GOT3 (cell line): ENCODE measurements around the gene MARVELD2.
A peak's percentile ranks its signal among the peaks of the same experiment; 100 is the strongest.
"Not testable (repeated sequence)": the region's sequence is repeated elsewhere in the genome, so short reads cannot be mapped to it uniquely, and the experiment has no call there.

Experiments used
- DNase-seq: peaks from one replicate; lab custom pipeline; 2025; ENCODE audit warnings: mixed read lengths; lab: John Stamatoyannopoulos, UW

The MARVELD2 gene

DNA sequence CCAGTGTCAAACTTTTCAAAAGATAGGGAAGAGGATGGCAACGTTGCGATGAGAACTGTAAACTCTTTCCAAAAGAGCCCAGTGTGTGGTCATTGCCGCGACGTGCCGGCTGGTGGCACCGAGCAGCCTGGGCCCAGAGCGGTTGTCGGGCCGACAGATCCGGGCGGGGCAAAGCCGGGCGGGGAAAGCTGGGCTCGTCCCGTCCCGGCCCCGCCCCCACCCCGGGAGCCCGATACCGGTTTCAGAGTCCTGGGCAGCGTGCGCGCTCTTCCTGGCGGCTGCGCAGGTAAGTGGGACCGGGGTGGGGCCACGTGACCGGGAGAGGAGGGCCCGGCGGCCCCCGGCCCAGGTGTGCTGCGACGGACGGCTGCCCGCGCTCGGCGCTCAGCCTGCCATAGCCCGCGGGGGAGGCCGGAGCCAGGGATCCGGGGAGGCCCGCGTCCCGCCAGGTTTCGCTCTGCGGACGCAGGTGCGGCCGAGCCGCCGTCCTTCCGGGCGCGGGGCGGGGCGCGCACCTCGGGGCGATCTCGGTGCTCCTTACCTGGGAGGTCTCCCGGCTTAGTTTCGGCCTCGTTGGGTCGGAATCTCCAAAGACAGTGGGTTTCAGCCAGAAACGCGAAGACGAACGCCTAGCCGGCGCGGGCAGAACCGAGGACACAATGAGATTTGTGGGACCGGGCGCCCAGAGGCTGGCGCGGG is at the start of gene MARVELD2:
TSS of gene MARVELD2 (plus strand) at position 232 of the 699 bp plus-strand sequence. CDS start 4,270 bp downstream, outside the sequence.
- no peak for DNase-seq

DNA sequence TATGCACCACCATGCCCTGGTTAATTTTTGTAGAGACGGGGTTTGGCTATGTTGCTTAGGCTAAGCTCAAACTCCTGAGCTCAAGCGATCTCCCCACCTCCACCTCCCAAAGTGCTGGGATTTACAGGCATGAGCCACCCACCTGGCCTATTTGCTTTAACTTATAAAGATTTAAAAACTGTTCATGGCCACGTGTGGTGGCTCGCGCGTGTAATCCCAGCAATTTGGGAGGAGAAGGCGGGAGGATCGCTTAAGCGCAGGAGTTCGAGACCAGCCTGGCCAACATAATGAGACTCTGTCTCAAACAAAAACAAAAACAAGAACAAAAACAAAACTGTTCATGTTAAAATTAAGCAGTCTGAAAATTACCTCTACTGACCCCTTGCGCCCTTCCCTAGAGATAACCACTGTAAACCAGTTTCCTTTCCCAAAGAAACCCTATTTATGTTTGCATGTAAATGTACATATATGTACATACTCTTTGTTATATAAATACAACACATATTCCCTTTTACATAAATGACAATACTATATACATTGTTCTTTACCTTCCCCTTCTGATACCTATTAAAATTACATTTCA is 47.1 kb upstream of the MARVELD2 start:
- no peak for DNase-seq

DNA sequence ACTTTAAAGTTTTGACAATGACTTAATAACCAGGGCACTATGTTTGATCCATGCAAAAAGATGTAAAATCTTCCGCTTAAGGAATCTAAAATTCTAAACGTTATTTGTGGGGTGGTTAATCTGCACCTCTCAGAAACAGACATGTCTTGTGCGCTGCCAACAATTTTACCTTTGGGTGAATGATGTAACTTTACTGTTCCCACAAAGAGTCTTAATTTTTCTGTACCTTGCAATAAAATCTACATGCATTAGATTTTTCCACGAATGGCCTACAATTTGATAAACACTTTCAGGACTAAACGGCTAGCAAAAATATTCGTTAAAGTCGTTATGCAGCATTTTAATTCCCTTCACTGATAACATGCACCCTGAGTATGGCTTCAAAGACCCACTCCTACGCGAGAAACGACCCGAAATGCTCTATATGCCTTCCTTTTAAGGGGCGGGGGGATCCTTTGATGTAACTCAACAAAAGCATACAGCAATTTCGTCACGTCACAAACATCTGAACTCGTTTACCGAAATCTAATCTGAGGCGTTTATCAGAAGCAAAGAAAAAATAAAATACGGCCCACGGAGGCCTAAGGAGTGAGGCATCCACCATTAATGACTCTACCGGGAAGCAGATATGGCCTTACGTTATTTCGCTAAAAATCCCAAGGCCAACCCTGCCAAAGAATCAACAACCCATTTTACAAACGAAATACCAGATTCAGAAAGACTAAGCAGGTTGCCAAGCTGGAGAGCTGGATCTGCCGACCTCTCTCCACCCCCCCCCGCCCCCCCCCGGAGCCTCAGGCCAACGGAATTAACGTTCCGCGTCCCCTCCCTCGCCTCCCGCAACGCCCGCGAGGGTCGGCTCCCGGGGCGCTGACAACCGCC is 46.2 kb upstream of the MARVELD2 start:
- no peak for DNase-seq

GRCh38 chr5:69369340-69370121 is 45.4 kb upstream of the MARVELD2 start, which contains the start of the genes AK6, RAD17 and TAF9:
Gene AK6, minus strand, starts transcription at chr5:69369520. Its CDS starts 30 bp downstream, at chr5:69369490.
Gene RAD17, plus strand, starts transcription at chr5:69369818. Its CDS starts 2,391 bp downstream, at chr5:69372209.
Gene TAF9, minus strand, starts transcription at chr5:69369520. Its CDS starts 3,783 bp downstream, at chr5:69365737.
- DNase-seq = peak; percentile 96

GRCh38 chr5:69370335-69370734 is 44.6 kb upstream of the MARVELD2 start:
- not testable (repeated sequence) for DNase-seq

DNA sequence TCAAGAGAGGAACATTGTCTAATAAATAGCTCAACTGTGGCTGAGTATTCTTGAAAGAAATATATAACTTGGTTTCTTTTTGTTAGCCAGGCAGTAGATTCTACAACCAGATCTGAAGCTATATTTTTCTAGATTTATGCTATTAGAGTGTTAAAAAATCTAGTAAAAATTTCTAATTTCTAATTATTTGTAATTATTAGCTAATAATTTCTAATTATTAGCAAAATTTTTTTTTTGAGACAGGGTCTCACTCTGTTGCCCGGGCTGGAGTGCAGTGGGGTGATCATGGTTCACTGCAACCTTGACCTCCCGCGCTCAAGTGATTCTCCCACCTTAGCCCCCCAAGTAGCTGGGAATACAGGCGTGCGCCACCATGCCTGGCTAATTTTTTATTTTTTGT is 42.5 kb upstream of the MARVELD2 start:
- no peak for DNase-seq

DNA sequence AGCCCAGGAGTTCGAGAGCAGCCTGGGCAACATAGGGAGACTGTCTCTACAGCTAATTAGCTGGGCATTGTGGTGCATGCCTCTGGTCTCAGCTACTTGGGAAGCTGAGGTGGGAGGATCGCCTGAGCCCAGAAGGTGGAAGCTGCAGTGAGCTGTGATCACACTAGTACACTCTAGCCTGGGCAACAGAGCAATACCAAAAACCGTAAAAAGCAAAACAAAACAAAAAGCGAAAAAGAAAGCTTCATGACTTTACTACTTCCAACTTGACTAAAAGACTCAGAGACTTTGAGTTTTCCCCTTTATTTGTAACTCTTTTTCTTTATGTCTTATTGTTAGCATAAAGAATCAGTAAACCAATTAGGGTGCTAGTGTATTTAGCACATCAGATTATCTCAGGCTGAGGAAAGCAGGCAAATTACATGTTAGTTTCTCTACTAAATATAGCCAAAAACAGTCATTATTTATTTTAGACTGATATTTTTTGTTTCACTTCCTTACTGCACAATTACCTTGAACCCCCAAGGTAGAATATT is 39.9 kb upstream of the MARVELD2 start:
- DNase-seq = no peak

- DNase-seq = no peak
These were observed 36.5 kb upstream of the MARVELD2 start for GRCh38 chr5:69378376-69378775.

DNA sequence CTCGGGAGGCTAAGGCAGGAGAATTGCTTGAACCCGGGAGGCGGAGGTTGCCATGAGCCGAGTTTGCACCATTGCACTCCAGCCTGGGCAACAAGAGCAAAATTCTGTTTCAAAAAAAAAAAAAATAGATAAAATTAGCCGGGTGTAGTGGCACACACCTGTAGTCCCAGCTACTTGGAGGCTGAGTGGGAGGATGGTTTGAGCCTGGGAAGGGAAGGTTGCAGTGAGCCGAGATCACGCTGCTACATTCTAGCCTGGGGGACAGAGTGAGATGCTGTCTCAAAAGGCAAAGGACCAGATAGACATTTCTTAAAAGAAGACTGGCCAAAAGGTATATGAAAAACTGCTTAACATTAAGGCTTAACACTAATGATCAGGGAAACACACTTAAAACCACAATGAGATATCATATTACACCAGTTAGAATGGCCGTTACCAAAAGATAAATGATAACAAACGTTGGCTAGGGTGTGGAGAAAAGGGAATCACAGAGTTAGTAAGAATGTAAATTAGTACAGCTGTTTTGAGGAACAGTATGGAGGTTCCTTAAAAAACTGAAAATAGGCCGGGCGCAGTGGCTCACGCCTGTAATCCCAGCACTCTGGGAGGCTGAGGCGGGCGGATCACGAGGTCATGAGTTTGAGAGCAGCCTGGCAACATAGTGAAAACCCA is 10.1 kb upstream of the MARVELD2 start:
- no peak for DNase-seq

DNA sequence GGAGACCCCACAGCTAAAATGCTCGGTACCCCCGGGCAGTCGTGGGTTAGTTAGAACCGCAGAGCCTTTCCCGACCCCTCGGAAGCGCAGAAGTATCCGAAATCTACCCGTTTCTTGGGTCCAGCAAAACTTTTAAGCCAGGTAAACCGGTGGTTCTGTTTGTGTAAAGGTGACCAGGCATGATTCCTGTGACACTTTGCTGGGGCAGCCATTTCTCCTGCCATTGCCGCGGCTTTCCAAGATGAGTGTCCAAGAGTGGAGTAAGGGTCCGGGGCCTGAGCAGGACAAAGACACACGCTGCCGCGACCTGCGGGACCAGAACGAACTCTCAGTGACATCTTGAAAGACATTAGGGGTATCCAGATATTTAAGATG is 655 bp downstream of the MARVELD2 start:
- DNase-seq = no peak

DNA sequence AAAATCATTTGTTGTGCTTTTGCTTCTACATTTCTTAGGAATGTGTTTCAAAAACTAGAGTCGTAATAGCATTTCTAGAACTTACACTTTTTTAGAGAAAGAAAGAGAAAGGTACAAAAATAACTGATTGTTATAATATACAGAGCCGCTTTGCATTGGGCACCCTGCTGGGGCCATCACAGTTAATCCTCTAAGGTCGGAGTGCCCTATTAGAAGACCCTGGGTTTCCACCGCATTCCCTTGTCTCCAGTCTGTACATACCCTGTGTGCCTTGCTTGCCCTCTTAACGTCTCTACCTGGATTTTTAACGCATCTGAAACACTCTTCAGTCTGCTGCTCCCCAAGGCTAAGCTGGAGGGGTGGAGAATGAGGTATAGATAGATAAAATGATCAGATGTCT is 1.3 kb downstream of the MARVELD2 start:
- no peak for DNase-seq

- no peak for DNase-seq
These were observed 1.8 kb downstream of the MARVELD2 start for GRCh38 chr5:69416699-69417098.

DNA sequence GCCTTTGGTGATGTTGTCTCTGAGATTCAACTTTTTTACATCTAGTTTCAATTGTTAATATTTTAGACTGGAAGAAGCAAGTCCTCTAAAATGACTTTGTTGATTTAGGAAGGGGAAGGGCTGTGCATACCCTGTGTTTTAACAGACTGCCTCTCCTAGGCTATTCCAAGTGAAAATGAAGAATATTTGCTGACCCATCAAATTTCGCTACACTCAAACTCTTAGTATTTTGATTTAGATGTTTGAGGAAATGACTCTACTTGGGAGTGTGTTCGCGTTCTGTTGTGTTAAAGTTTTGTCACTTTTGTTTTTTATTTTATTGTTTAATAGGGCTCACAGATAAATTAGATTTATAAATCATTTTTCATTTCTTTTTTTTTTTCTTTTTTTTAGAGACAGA is 3.6 kb downstream of the MARVELD2 start:
- no peak for DNase-seq

GRCh38 chr5:69431424-69432303 is 16.7 kb downstream of the MARVELD2 start:
- DNase-seq = no peak

DNA sequence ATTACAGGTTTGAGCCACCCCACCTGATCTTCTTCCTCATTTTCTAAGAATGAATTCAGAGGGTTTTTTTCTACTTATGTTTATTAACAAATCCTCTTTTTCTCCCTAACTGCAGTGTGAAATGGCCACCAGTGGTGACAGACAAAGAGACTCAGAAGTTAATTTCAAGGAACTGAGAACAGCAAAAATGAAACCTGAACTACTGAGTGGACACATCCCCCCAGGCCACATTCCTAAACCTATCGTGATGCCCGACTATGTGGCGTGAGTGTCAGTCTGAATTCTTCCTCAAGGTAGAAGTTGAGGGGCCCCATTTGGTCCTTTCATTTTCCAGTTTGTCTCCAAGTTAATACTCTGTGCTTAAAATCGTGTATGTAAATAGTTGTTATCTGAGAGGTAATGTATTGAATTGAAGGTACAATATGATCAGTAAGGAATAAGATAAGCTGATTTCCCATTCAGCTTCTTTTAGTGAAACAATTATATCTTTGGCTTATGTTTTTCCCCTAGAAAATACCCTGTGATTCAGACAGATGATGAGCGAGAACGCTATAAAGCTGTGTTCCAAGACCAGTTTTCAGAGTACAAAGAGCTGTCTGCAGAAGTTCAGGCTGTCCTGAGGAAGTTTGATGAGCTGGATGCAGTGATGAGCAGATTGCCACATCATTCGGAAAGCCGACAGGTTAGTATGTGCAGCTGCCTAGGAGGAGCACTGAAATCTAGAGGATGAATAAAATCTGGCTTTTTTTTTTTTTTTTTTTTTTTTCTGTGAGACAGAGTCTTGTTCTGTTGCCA is 17.7 kb downstream of the MARVELD2 start:
- DNase-seq = no peak

DNA sequence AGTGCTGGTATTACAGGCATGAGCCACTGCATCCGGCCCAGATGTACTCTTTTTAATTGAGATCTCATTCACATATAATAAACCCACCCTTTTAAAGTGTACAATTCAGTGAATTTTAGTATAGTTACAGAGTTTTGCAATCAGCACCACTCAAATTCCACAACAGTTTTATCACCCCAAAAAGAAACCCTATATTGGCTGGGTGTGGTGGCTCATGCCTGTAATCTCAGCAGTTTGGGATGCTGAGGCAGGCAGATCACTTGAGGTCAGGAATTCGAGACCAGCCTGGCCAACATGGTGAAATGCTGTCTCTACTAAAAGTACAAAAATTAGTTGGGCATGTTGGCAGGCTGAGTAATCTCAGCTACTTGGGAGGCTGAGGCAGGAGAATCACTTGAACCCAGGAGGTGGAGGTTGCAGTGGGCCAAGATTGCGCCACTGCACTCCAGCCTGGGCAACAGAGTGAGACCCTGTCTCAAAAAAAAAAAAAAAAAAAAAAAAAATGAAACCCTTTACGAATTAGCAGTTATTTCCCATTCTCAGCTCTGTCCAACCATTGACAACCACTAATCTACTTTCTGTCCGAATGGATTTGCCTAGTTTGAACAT is 20.5 kb downstream of the MARVELD2 start:
- not testable (repeated sequence) for DNase-seq

- DNase-seq = no peak
These were observed 29.3 kb downstream of the MARVELD2 start for GRCh38 chr5:69444127-69444754.

DNA sequence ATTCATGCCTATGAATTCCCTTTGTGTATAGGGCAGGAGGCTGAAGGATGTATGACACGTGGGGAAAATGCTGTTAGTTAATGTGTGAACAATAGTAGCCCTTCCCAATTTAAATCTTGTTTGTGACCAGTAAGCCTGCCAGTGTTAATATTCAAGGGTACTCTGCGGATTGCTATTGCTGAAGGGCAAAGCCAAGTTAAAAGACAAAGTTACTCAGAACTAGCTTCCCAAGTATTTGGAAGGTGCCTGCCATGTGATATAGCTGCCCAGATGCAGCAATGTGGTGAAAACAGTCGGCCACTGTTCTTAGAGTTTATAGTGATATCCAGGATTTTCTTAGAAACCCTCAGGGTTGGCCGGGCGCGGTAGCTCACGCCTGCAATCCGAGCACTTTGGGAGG is 34.6 kb downstream of the MARVELD2 start:
- no peak for DNase-seq
